Myometrial cell (primary cell): ENCODE data around the gene USP48. TPM values are rescaled to one million over a fixed set of nuclear protein-coding genes. Genes with fewer than 3 reads are reported as not detected.

Experiments
- total RNA-seq: library from RNA; depleted of rRNA; stranded (reverse); fragments of >200 nt; gene quantifications from 2 replicates; pipeline ENCODE4 v1.2.3, GENCODE V29; 2015

Gene USP48, protein sequence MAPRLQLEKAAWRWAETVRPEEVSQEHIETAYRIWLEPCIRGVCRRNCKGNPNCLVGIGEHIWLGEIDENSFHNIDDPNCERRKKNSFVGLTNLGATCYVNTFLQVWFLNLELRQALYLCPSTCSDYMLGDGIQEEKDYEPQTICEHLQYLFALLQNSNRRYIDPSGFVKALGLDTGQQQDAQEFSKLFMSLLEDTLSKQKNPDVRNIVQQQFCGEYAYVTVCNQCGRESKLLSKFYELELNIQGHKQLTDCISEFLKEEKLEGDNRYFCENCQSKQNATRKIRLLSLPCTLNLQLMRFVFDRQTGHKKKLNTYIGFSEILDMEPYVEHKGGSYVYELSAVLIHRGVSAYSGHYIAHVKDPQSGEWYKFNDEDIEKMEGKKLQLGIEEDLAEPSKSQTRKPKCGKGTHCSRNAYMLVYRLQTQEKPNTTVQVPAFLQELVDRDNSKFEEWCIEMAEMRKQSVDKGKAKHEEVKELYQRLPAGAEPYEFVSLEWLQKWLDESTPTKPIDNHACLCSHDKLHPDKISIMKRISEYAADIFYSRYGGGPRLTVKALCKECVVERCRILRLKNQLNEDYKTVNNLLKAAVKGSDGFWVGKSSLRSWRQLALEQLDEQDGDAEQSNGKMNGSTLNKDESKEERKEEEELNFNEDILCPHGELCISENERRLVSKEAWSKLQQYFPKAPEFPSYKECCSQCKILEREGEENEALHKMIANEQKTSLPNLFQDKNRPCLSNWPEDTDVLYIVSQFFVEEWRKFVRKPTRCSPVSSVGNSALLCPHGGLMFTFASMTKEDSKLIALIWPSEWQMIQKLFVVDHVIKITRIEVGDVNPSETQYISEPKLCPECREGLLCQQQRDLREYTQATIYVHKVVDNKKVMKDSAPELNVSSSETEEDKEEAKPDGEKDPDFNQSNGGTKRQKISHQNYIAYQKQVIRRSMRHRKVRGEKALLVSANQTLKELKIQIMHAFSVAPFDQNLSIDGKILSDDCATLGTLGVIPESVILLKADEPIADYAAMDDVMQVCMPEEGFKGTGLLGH
- total RNA-seq: 22.8 and 23.7 TPM in 2 replicates

GRCh38 chr1:21782868-21783678 lies at the start of gene USP48:
Gene USP48, minus strand, starts transcription at chr1:21783149. Its CDS starts 192 bp downstream, at chr1:21782957.

DNA sequence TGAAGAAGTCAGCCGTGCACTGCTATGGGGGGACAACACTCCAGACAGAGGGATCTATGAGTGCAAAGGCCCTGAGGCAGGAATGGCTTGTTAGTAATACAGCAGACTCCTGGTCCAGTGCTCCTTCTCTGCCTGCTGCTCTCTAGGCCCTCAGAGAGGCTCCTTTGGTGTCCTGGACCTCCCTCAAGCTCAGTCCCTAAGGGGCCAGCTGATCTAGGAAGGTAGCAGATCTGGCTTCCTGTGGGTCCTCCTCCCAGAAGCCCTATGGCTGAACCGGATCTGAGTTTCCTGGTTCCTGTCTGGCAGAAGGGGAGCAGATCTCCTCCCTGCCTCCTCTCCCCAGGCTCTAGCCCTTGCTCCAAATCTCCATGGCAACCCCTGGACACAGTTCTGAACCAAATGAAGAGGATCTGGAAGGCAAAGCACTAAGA lies 28.9 kb upstream of the USP48 start, which contains the start of gene LDLRAD2:
TSS of gene LDLRAD2 (plus strand) at position 391 of the 431 bp plus-strand sequence. CDS start 187 bp downstream, outside the sequence.

DNA sequence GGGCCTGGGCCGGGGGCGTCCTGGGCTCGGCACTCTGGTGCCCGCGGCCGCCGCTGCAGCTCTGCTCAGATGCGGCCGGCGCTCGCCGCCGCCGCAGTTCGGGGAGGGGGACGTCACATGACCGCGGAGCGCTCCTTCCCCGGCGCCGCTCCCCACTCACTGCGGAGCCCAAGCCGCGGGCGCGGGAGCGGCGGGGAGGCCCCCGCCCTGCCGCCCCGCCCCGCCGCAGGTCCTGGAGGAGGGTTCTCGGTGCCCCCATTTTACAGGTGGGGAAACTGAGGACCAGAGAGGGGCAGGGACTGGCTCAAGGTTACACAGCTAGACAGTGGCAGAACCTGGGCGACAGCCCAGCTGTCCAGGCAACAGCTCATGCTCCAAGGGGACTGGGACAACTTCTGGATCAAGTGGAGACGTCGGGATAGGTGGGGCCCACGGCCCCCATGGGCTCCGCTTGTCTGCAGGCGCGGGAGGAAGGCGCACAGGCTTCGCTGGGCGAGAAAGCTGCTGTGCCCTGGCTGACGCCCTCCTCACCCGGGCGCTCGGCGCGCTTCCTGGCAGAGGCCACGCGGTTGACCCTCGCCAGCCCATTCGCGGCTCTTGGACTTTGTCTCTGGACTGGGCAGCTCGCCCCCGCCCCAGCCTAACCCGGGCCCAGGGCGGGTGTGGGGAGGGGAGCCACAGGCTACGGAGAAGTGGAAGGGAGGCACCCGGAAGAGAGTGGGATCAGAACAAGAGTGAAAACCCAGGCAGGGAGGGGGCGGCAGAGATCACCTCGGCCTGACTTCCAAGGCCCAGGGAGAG lies 113.5 kb downstream of the USP48 start, which contains the start of gene RAP1GAP:
TSS of gene RAP1GAP (minus strand) at position 100 of the 801 bp plus-strand sequence. CDS start 49,325 bp downstream, outside the sequence.

Other genes starting within 250 kb of the USP48 start
- gene RAP1GAP, start 113.8 kb downstream of the USP48 start, total RNA-seq: not detected in 2 replicates
- under 0.01 TPM in 1 of 2 replicates, not detected in the other for gene LDLRAD2, start 29.1 kb upstream of the USP48 start, total RNA-seq
- gene HSPG2, start 154.2 kb upstream of the USP48 start, total RNA-seq: 92.8 and 107 TPM in 2 replicates
- not detected in 2 replicates for gene CELA3B, start 193.9 kb upstream of the USP48 start, total RNA-seq
- gene CELA3A, start 218.5 kb upstream of the USP48 start, total RNA-seq: not detected in 2 replicates